K562 (cell line): ENCODE measurements around the gene DYNC1H1. TPM values are rescaled to one million over a fixed set of nuclear protein-coding genes. Genes with fewer than 3 reads are reported as not detected.

Experiments
- ATAC-seq: fragments of 200-7000 bp; cut with Tn5 transposase; 3 replicates; pipeline ENCODE4 v1.9.1; 2020; ENCODE audit warnings: moderate library complexity
- BruUV-seq: library from RNA; stranded (reverse); fragments of 400-500 nt; replicated peaks from 2 replicates; lab custom pipeline; 2021; lab: Mats Ljungman, UMichigan
- CTCF ChIA-PET: fragments of 300-600 bp; formaldehyde crosslinking; extraction: SDS; loops from one replicate; lab custom pipeline; 2021; ENCODE audit warnings: low intra/inter-chr PET ratio; lab: Yijun Ruan, JAX
- POLR2A ChIA-PET: fragments of 300-600, 350-650 bp; sonication (Branson Sonifier 250); formaldehyde crosslinking; extraction: SDS; loops from one replicate; lab custom pipeline; 2021; ENCODE audit warnings: antibody characterized with exemption, inconsistent platforms; lab: Yijun Ruan, JAX
- DNase-seq, 4 experiments: peaks; one replicate each; pipeline versions ENCODE4 v3.0.0 to v3.0.0-alpha.2; 2011 to 2018; ENCODE audit warnings: low spot score in 3 of 4, mixed read lengths in 3 of 4; ENCODE audit errors: extremely low read depth in 1 of 4
- FAIRE-seq: peaks from 2 replicates; lab custom pipeline; 2011; peaks lifted over from hg19 to GRCh38; lab: Jason Lieb, UNC
- H2AFZ ChIP-seq: 2 replicates; pipeline ENCODE4 v1.6.0; 2011; ENCODE audit warnings: low read depth, low read length, control low read depth, inconsistent platforms
- H3K27ac ChIP-seq: fragments of 200-600 bp; 3 replicates; pipeline ENCODE4 v1.8.0; 2011; ENCODE audit warnings: low read depth, mild to moderate bottlenecking, control low read depth, inconsistent platforms, low read length, moderate library complexity, mixed read lengths; ENCODE audit errors: extremely low read depth
- H3K27me3 ChIP-seq, 2 experiments: fragments of 300-600 bp in 1 of 2; 2 replicates in 1 of 2; 3 replicates in 1 of 2; pipeline versions ENCODE4 v1.6.0 to v1.8.0; 2011; ENCODE audit warnings: inconsistent platforms in 2 of 2, low read length in 2 of 2, mild to moderate bottlenecking in 1 of 2, mixed read lengths in 1 of 2, moderate library complexity in 1 of 2; ENCODE audit not compliant: control insufficient read depth in 2 of 2, insufficient read depth in 2 of 2
- H3K36me3 ChIP-seq: fragments of 300-600 bp; 3 replicates; pipeline ENCODE4 v1.8.0; 2011; ENCODE audit warnings: mild to moderate bottlenecking, low read length, inconsistent platforms; ENCODE audit not compliant: control insufficient read depth, insufficient read depth
- H3K4me1 ChIP-seq, 2 experiments: fragments of 200-600 bp in 1 of 2; replicated peaks in 1 of 2; 2 replicates in 1 of 2; 3 replicates in 1 of 2; pipeline versions ENCODE4 v1.5.1 to v1.8.0; 2011; ENCODE audit warnings: inconsistent platforms in 2 of 2, low read length in 2 of 2, mild to moderate bottlenecking in 1 of 2, mixed read lengths in 1 of 2, moderate library complexity in 1 of 2; ENCODE audit not compliant: control insufficient read depth in 2 of 2, insufficient read depth in 2 of 2
- H3K4me2 ChIP-seq: 2 replicates; pipeline ENCODE4 v1.6.1; 2011; ENCODE audit warnings: low read length, control low read depth, inconsistent platforms, mixed read lengths; ENCODE audit not compliant: insufficient read depth
- H3K4me3 ChIP-seq: fragments of 200-600 bp; sonication (generic), shearing (Covaris generic); 2 replicates; pipeline ENCODE4 v1.5.1; 2016; ENCODE audit warnings: control low read depth, inconsistent platforms
- H3K79me2 ChIP-seq: fragments of 200-600 bp; 3 replicates; pipeline ENCODE4 v1.8.0; 2011; ENCODE audit warnings: low read length, inconsistent platforms; ENCODE audit not compliant: control insufficient read depth, insufficient read depth
- H3K9ac ChIP-seq, 2 experiments: 2 replicates each; pipeline versions ENCODE4 v1.6.0 to v1.6.1; 2011; ENCODE audit warnings: low read depth in 2 of 2, low read length in 2 of 2, control low read depth in 1 of 2, inconsistent platforms in 1 of 2, mild to moderate bottlenecking in 1 of 2, mixed read lengths in 1 of 2; ENCODE audit not compliant: insufficient read depth in 1 of 2
- H3K9me1 ChIP-seq: one replicate; pipeline ENCODE4 v1.6.0; 2011; ENCODE audit warnings: inconsistent platforms, mild to moderate bottlenecking, low read length, moderate library complexity; ENCODE audit not compliant: control insufficient read depth, insufficient read depth
- H3K9me3 ChIP-seq: replicated peaks from 2 replicates; pipeline ENCODE4 v1.5.1; 2011; ENCODE audit warnings: low read depth, low read length, inconsistent platforms; ENCODE audit not compliant: control insufficient read depth, insufficient read depth
- H4K20me1 ChIP-seq: replicated peaks from 2 replicates; pipeline ENCODE4 v1.6.1; 2011; ENCODE audit warnings: low read length, inconsistent platforms, mixed read lengths; ENCODE audit not compliant: control insufficient read depth, insufficient read depth
- ASH1L ChIP-seq: fragments of 450-650 bp; IDR thresholded peaks from 2 replicates; pipeline ENCODE4 v1.6.1; 2018; ENCODE audit warnings: borderline replicate concordance, mild to moderate bottlenecking, low read depth; ENCODE audit not compliant: partially characterized antibody
- IRF1 ChIP-seq: sonication (generic); formaldehyde crosslinking; IDR thresholded peaks from 2 replicates; pipeline ENCODE4 v1.8.0; 2022; ENCODE audit warnings: missing genetic modification reagents, mild to moderate bottlenecking, borderline replicate concordance
- IRF2 ChIP-seq: sonication (generic); formaldehyde crosslinking; IDR thresholded peaks from 2 replicates; pipeline ENCODE4 v1.8.1; 2022; ENCODE audit warnings: mild to moderate bottlenecking, missing genetic modification reagents
- MEIS2 ChIP-seq: fragments of 450-650 bp; IDR thresholded peaks from 2 replicates; pipeline ENCODE4 v1.6.1; 2014; ENCODE audit warnings: mild to moderate bottlenecking; ENCODE audit not compliant: partially characterized antibody
- VEZF1 ChIP-seq: fragments of 200-800 bp; sonication (Bioruptor generic); IDR thresholded peaks from 2 replicates; pipeline ENCODE4 v1.6.1; 2017; ENCODE audit warnings: missing genetic modification characterization, missing compliant biosample characterization
- WGBS: fragments of 100-300 bp; shearing (Covaris generic); methylation state at CpG from one replicate; pipeline ENCODE4 v1.1.6; 2016; ENCODE audit warnings: low coverage, mixed read lengths; ENCODE audit not compliant: insufficient coverage; ENCODE audit errors: missing lambda C conversion rate; 5-methylcytosine and 5-hydroxymethylcytosine counted together
- in situ Hi-C: fragments of 300-500 bp; cut with MboI; formaldehyde crosslinking; loops from 4 replicates; pipeline ENCODE4 v1.15.0; 2018; ENCODE audit warnings: inconsistent platforms, mixed read lengths
- intact Hi-C: fragments of 100-400 bp; cut with micrococcal nuclease; formaldehyde crosslinking; loops from 2 replicates; pipeline ENCODE4 v1.14.2; 2022
- polyA plus RNA-seq, 8 experiments: library from polyadenylated mRNA; depleted of rRNA in 4 of 8; stranded (reverse) in 5 of 8; unstranded in 3 of 8; fragments of >200 nt; fragmentation: Nextera tagmentation in 2 of 8; fragmentation: Illumina TruSeq in 1 of 8; extraction: Ambion mirVana in 2 of 8; extraction: Trizol in 1 of 8; gene quantifications; 2 replicates each; pipeline versions ENCODE4 v1.2.1 to v1.2.3, GENCODE V29; 2011 to 2014; ENCODE audit warnings: inconsistent platforms in 1 of 8, missing spikeins in 1 of 8
- total RNA-seq, 7 experiments: library from RNA; depleted of rRNA in 6 of 7; stranded (reverse); fragments of >200 nt in 6 of 7; fragmentation: Illumina TruSeq in 2 of 7; extraction: Trizol in 2 of 7; gene quantifications; 2 replicates each; pipeline versions ENCODE4 v1.2.1 to v1.2.3, GENCODE V29; 2011 to 2021; ENCODE audit warnings: low replicate concordance in 1 of 7

DYNC1H1 gene
- total and polyA plus RNA-seq, 9 of the 15 experiments (the other 6 are each of a cell fraction or from before 2014, with no cell fraction given) = 31.9 to 335 (median 115) TPM

GRCh38 chr14:101950516-101951215 is 13.7 kb upstream of the DYNC1H1 start (continued):
- TF ChIP-seq ASH1L = no peak
- TF ChIP-seq IRF2 = no peak
- TF ChIP-seq VEZF1 (CRISPR knock-in tag) = no peak

- no peaks in the 10 kb centered on the region for H3K9me1 ChIP-seq
- no peak for DNase-seq
- no peak overlapping the region for H3K4me2 ChIP-seq
- CTCF ChIA-PET = no interaction called here
- no peaks in the 10 kb centered on the region for H3K27me3 ChIP-seq
- no TSS peak for BruUV-seq
- no peak for ATAC-seq
- intact Hi-C loops = no loop called here
- H2AFZ ChIP-seq = no peak overlapping the region
- H3K36me3 ChIP-seq = no peaks in the 10 kb centered on the region
- WGBS = 43% methylated on average over 8 of the region's 8 CpGs
- FAIRE-seq = peak; percentile 19
- no peak overlapping the region; a peak in 1 of 4 replicates for H3K9ac ChIP-seq
- POLR2A ChIA-PET = interaction anchor here (1.0 kb wide), 1 partner anchor 182 kb away, joined by 3 read pairs; no protein-coding TSS in a partner anchor
- no peaks in the 10 kb centered on the region for H4K20me1 ChIP-seq
- peaks cover 11 to 28% of the 10 kb centered on the region in 2 experiments; a peak in 4 of 5 replicates for H3K4me1 ChIP-seq
- H3K4me3 ChIP-seq = no peak overlapping the region
- peaks cover 14% of the 10 kb centered on the region for H3K79me2 ChIP-seq
- H3K9me3 ChIP-seq = no peaks in the 10 kb centered on the region
- in situ Hi-C loops = no loop called here
- no peak overlapping the region for H3K27ac ChIP-seq
- TF ChIP-seq MEIS2 = peak; percentile 5
- TF ChIP-seq IRF1 = no peak
These were observed 11.2 kb upstream of the DYNC1H1 start for GRCh38 chr14:101953151-101953550.
